GM21786 (cell line): ENCODE measurements around the gene SRL.

Source experiments
- ATAC-seq: cut with Tn5 transposase; IDR thresholded peaks from one replicate; pipeline ENCODE4 v1.9.1; 2021; ENCODE audit not compliant: unreplicated experiment

The SRL gene

GRCh38 chr16:4202615-4203345, 39.1 kb downstream of the SRL start:
- no peak for ATAC-seq

DNA sequence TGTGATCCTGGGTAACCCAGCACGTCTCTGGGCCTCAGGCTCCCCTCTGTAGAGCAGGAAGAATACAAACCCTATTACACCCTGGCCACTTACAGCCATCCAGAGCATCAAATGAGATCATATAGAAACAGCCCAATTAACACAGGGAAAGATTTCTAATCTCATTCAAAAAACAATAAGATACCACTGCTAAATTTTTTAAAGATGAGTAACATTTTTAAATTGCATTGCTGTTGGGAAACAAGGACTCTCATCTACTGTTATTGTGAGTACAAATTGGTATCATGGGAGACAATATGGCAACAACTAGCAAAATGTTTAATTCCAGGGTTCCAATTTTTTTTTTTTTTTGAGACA, 41.1 kb downstream of the SRL start:
- no peak for ATAC-seq

DNA sequence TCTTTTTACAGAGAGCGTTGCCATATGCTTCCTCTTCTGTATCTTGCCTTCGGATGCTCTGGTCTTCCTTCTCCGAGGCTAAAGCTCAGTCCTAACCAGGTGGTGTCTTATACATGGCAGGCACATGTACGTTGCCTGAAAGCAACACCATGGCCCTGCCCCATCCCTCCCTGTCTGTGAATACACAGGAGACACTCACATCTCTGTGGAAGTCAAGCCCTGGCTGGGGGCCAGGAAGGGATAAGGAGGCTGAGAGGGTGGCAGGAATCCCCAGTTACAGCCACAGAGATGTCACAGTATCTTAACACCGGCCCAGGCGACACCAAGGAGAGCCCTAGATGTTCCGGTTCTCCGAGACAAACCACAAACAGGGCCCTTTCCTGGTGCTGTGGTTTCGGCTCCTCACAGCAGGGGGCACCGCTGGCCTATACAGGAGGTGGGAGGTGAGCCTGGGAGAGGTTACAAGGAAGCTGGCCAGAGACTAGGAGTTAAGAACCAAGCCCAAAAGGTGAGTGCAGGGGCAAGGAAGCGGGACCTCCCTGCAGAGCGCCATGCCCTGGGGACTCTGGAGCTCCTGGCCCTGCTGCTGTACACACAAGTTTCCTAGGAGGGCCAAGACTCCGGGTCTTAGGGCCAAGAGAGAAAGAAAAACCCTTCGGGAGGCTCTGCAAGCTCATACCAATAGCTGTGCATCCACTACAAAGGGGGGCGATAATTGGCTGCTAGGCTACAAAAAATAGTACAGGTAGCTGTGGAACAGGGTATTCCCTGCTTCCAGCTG, 41.7 kb downstream of the SRL start:
- no peak for ATAC-seq

- ATAC-seq: no peak
Observed at GRCh38 chr16:4198816-4199215, 43.1 kb downstream of the SRL start.

DNA sequence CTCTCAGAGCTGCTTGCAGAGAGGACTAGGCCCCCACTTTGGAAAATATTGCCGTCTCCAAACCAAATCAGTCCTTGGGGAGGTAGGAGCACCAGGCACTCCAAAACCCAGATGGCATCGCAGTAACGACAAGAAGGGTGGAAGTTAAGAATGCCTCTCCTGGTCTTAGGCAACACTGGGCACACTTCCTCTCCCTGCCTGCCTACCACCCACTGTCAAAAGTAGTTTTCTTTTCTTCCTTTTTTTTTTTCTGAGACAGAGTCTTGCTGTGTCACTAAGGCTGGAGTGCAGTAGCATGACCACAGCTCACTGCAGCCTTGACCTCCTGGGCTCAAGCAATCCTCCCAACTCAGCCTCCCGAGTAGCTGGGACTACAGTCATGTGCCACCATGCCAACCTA, 47.2 kb downstream of the SRL start:
- ATAC-seq: no peak

DNA sequence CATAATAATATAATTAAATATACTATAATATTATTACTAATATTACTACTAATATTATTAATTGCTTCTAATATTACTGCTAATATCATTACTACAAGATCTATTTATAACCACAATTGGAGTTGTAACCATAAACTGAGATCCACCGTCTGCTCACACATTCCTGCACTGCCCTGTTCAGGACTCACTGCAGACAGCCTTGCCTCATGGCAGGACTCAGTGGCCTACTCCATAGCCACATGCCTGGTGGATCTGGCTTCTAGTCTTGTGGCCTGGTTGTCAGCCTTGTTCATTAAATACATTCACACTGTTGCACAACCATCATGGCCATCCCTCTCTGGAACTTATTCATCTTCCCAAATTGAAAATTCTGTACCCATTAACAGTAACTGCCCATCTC, 48.0 kb downstream of the SRL start:
- no peak for ATAC-seq

GRCh38 chr16:4192206-4192605, 49.7 kb downstream of the SRL start:
- ATAC-seq: no peak

- no peak for ATAC-seq
Observed at GRCh38 chr16:4190712-4191333, 51.1 kb downstream of the SRL start.

GRCh38 chr16:4190086-4190485, 51.8 kb downstream of the SRL start:
- ATAC-seq: no peak

DNA sequence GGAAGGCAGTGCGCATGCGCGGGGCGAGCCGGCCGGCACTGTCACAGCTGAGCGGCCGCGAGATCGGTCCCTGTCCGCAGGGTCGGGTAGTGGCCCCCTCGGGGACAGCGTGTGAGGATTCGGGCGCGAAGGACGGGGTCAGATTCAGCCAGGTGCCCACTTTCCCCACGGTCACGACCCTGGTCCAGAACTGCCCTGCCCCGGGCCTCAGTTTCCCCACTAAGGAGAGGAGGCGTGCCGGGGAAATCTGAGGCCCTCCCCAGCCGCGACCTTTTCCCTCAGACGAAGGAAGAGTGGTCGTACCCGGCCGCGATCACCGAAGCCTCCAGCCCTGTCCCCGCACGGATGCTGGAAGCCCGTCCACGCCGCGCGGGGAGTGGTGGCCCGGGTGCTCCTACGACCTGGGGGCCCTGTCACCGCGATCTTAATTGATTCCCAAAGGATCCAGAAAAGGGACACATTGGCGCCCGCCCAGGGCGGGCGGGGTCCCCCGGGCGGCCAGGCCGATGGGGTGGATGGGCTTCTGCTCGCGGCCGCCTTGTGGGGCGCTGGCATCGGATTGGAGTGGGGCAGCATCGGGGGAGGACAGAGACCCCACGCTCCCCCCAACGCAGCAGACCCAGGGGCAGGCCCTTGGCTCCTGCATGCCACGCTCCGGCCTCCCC, 57.7 kb downstream of the SRL start:
- no peak for ATAC-seq

GRCh38 chr16:4183237-4184037, 58.4 kb downstream of the SRL start:
- ATAC-seq: peak; percentile 63

DNA sequence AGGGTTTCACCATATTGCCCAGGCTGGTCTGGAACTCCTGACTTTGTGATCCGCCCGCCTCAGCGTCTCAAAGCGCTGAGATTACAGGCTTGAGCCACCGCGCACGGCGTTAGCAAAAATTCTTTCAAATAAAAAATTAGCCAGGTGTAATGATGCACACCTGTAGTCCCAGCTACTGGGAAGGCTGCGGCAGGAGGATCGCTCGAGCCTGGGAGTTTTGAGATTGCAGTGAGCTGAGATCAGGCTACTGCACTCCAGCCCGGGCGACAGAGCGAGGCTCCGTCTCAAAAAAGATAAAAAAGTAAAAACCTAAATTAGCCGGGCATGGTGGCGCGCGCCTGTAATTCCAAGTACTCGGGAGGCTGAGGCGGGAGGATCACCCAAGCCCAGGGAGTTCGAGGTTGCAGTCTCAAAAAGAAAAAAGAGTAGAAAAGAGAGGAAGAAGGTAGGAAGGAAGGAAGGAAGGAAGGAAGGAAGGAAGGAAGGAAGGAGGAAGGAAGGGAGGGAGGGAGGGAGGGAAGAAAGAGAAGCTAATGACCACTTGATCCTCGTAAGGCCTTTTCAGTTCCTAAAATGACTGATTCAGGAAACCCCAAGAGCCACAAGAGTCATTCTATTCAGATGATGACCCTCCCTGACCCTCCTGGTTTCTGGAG, 59.2 kb downstream of the SRL start:
- peak; percentile 40 for ATAC-seq

- no peak for ATAC-seq
Observed at GRCh38 chr16:4180511-4180910, 61.4 kb downstream of the SRL start.

DNA sequence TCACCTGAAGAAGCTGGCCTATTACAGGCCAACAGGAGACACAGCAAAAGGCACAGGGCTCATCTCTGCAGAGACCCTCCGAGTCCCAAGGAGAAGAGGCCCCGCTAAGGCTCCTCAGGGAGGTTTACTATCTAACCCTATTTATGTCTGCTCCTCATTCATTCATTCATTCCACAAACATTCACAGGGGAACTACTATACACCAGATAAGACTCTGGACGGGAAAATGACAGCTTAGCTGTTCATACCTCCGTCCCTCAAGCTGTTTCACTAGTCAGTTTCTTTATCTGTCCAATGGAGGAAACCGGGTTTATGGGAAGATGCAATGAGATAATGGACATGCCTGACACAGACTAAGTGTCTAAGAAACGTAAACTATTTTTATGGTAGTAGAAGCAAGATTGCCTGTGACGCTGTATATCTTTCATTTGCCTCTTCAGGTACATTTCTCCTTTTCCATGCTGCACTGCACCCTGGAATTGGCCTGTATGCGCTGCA, 62.1 kb downstream of the SRL start:
- ATAC-seq: no peak

DNA sequence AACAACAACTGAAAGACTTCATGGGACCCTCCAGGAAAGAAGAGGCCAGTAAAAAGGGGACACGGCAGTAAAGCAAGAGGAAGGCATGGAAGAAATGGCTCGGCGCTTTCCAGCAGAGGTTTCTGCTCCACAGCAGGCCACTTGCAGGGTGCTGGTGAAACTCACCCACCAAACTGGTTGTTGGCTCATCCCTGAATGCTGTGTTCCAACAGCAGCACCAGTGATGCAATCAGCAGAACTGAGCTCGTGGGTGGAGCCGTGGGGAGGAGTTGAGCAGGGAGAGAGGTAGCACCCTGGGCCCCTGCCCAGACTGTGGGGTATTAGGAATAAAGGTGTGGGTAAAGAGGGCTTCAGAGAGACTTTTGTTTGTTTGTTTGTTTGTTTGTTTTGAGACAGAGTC, 62.9 kb downstream of the SRL start:
- ATAC-seq: no peak

DNA sequence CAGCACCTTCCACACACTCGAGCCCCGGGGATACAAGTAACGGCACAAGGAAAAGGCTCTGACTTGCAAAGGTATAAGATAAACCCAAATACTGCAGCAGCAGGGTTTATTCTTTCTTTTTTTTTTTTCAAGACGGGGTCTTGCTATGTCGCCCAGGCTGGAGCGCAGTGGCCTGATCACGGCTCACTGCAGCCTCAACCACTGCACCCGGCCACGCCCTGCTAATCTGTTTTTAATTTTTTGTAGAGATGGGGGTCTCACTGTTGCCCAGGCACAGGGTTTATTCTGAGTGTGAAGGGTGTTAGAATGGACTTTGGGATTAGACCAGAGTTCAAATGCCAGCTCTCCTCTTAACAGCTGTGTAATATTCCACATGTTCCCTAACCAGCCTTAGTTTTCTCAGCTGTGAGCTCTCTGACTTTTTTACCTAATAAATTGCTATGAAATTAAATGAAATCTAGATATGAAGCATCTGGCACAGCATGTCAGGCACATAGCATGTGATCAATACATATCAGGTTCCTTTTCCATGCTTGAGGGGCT, 63.3 kb downstream of the SRL start:
- ATAC-seq: no peak

- ATAC-seq: no peak
Observed at GRCh38 chr16:4176906-4177417, 64.9 kb downstream of the SRL start.

DNA sequence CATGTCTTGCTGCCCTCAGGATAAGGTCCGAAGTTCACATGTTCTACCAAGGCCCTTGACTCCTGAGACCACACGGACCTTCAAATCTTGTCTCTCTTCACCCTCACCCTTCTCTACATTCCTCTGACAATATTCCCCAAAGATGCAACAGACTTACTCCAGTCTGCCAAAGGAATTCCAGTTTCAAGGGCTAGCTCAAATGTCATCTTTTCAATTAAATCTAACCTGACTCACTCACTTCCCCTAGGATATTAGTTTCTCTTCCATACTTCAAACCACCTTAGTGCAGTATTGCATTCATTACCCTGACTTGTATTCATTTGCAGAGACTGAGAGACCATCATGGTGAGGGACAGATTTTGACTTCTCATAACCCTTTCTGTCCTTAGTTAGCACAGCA, 66.0 kb downstream of the SRL start:
- no peak for ATAC-seq

DNA sequence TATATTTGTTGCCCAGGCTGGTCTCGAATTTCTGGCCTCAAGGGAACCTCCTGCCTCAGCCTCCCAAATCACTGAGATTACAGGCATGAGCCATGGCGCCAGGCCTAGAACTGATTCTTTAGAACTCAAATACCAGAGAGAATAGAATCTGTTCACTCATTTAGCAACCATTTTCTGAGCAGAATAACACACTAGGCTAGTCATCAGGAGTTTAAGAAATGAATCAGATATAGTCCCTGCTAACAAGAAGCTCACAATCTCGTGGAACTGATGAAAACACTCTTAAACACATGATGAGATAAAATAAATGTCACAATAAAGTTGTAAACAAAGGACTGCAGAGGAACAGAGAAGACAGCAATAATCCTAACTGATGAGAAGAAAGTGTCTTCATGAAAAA, 69.8 kb downstream of the SRL start:
- no peak for ATAC-seq

DNA sequence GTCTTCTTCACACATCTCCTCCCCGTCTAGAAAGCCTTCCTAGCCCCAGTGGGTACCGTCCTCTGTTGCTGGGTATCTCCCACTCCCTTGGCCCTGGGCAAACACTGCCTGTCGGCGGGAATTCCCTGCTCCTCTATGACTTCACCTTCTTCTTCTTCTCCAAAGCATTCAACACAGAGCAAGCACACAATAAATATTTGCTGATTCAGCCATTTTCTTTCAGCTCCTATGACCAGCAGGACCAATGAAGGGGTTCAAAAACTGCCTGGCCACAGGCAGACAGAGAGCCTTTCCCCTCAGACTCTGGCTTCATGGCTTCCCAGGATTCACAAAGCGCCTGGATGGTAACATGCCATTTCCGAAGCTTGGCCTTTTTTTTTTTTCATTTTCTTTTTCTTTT, 72.5 kb downstream of the SRL start:
- no peak for ATAC-seq
